Raji (cell line): Measurements from ENCODE around the gene TJP2.

Experiments used
- POLR2A ChIP-seq: IDR thresholded peaks from 2 replicates; pipeline ENCODE4 v1.6.1; 2011; ENCODE audit warnings: low read depth, low read length, control low read depth; ENCODE audit not compliant: insufficient read depth

The TJP2 gene

GRCh38 chr9:69303331-69303730 is 129.3 kb downstream of the TJP2 start:
- TF ChIP-seq POLR2A, result no peak

- no peak for TF ChIP-seq POLR2A
Measured at GRCh38 chr9:69307446-69308205, 133.5 kb downstream of the TJP2 start.

DNA sequence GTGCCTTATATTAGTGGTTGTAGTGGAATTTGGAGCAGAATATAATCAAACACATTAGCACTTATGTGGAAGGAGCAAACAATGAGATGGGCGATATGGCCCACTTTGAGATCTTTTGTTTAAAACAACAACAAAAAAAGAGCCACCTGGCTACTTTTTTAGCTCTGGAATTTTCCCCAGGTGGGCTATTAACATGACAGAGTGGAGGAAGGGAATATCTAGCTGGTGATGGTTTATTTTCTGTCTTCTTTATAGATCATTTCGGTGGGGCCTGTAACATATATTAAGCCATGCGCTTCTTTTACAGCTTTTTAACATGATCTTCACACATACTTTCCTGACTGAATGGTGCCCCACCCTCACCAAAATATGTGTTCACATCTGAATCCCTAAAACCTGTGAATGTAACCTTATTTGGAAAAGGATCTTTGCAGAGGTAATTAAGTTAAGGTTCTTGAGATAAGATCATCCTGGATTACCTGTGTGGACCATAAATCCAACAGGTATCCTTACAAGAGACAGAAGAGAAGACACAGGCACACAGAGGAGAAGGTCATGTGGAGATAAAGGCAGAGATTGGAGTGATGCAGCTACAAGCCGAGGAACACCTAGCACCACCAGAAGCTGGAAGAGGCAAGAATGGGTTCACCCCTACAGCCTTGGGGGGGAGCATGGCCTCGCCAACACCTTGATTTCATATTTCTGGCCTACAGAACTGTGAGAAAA is 134.3 kb downstream of the TJP2 start:
- no peak for TF ChIP-seq POLR2A

GRCh38 chr9:69313175-69313574 is 139.1 kb downstream of the TJP2 start:
- no peak for TF ChIP-seq POLR2A

DNA sequence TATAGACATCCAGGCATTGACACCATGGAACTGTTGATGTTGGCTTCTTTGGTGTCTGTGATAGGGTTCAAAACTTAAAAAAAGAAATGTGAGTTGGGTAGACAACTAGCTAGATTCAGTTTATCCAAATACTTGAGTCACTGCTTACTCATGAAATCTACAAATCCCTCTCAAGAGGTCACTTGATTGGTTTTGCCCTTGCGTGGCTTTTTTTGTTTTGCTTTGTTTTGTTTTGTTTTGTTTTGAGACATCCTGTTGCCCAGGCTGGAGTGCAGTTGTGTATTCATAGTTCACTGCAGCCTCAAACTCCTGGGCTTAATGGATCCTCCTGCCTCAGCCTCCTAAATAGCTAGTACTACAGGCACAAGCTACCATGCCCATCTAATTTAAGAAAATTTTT is 140.5 kb downstream of the TJP2 start:
- TF ChIP-seq POLR2A, result no peak

DNA sequence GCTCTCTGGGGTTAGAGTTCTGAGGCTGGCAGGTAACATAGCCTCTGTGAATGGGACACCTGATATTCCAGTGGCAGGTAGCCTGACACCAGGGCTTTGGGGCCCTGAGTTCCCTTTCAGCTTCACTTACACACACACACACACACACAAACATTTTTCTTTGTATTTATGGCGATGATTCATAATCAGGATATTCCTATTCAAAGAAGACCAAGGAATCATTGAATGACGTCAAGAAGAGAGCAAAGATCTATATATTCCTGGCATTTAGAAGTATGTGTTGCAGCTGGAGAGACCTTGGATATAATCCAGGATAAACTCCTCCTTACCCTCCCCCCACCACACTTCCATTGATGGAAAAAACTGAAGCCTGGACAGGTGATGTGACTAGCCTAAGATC is 143.0 kb downstream of the TJP2 start:
- no peak for TF ChIP-seq POLR2A

- no peak for TF ChIP-seq POLR2A
Measured at GRCh38 chr9:69317894-69318293, 143.8 kb downstream of the TJP2 start.

- no peak for TF ChIP-seq POLR2A
Measured at GRCh38 chr9:69319324-69320025, 145.4 kb downstream of the TJP2 start.

- TF ChIP-seq POLR2A, result no peak
Measured at GRCh38 chr9:69322256-69322655, 148.2 kb downstream of the TJP2 start.

DNA sequence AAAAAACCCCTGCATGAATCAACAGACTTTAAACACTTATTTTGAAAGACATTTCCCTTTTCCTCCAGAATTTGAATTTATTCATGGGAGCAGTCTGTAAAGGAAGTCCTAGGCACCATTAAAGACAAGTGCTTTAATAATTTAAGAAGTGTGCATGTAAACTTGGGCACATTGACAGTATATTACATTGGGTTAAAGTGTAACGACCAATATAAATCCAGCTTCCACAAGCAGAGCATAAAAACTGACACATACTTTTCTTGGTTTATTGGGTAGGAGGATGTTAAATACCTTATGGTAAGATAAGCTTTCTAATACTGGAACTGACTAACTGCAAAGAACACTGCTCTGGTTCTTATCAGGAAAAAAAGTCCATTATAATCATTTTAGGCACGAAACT is 149.8 kb downstream of the TJP2 start:
- no peak for TF ChIP-seq POLR2A
